Activated CD4-positive, CD25-positive, alpha-beta regulatory T cell treated with anti-CD3 and anti-CD28 coated beads, Interleukin-2, amount 50 U/mL, for 16 hours (primary cell): Measurements from ENCODE around the gene RGL1.

Experiments
- DNase-seq: peaks from one replicate; pipeline ENCODE4 v3.0.0-alpha.2; 2020; ENCODE audit warnings: low read depth, low spot score

The RGL1 gene

DNA sequence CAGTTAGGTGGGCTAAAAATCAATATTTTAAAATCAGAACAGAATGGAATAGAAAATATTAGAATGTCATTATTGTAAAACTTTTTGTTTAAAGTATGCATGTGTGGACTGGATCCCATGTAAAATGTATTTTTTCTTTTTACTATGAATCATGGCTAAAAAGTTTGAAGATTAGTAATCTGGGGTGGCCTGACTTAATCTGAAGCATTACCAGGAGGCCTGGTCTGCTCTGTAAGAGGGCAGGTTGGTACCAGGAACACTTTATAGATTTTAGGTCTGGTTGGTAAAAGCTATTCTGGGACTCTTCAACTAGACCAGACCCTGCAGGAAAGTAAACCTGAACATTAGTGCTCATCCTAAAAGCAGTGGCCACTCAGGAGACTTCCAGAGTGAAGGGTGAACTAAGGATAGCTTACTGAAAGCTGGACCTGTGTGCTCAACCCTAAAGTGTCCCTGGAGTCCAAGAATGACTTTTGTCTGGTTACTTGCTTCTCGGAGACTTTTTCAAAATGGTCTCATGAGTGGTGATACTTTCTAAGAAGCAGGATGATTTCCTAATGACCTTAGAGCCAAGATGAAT is 16.5 kb downstream of the RGL1 start:
- DNase-seq: no peak

DNA sequence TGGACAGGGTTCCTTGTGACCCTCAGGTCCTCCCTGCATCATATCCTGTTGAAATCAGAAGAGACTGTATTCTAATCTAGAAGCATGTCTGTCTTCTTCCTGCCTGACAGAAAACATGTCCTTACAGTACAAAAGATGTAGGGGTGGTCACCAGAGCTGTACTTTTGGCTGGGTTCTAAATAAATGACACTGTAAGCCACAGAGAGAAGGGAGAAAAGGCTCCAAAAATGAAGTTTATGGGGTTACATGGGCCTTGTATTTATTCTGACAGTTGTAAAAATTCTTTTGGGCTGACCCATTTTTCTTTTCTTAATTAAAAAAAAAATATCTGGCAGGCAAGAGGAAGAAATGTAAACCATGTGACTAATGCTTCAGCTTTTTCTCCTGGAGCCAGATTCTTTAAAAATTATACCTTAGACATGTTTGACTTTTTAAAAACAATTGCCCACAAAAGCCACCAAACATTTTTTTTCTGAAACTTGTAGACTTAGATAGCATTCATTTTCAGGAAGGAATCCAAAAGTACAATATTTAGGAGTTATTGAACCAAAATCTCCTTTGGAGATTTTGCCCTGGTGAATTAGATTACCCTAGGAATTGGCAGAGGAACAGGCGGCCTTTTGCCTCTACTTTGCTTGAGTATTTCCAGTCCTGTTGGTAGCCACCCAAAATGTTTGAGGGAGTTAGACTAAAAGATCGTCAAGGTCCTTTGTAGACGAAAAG is 17.1 kb downstream of the RGL1 start:
- DNase-seq: no peak

DNA sequence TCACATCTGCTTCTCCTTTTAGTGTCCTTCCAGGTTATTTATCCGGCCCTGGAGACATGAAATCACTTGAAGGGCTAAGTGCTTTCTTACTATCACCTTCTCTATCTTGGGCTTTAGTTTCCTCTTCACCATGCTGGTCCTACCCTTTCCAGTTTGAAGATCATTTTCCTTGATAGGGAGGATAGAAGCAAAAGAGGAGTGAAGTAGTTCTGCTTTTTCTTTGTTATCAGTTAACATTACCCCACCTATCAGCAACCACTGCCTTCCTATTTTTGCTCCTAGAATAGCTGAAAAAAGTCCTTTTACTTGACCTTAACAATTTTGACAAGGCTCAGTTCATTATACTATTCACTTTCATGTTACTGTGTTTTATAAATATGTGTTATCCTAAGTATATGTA is 19.4 kb downstream of the RGL1 start:
- DNase-seq: no peak

DNA sequence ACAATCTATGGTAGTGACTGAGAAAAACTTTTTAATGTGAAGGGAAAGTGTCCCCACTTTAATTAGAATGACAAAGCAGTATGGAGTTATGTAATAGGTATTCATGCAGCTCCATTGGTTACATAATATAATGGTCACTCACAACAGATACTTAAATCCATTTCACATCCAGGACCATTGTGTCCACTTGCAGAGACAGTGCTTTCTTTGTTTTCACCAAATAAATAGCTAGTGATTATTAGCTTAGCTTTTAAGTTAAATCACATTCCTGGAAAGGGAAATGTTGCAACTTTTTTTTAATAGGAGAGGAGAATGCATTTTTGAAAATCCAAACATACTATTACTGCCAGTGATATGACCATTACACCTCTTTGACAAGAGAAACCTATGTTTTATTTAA is 22.9 kb downstream of the RGL1 start:
- no peak for DNase-seq

DNA sequence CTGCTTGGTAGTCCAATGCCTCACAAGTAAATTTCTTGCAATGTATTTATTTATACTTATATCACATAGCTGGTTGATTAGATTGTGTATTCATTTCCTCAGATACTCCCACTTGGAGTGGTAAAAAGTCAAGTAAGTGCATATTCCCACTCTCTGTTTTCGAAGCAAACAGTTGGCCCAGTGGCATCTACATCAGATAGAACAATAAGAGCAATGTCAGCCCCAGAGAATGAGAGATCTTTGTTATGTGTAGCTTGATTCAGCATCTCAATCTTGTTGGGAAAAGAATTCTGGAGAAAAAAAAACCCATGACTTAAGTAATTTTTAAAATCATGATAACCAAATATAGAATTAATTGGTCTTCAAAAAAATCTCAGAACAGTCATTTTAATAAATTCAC is 25.5 kb downstream of the RGL1 start:
- DNase-seq: no peak

DNA sequence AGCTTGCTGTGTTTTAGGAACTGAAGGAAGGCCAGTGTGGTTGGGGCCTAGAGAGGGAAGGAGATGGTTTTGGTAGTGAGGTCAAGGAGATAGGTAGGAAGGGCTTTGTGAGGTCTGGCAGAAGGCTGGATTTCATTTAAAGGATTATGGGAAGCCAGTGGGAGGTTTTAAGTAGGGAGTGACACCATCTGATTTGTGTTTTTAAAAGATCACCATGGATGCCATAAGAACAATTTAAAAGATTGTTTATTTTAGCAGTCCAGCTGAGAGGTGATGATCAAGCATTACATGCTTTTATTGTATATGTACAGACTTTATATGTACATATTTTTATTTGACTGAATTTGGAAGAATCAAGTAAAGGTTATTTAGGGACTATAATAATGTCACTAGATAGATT is 26.4 kb downstream of the RGL1 start:
- no peak for DNase-seq

DNA sequence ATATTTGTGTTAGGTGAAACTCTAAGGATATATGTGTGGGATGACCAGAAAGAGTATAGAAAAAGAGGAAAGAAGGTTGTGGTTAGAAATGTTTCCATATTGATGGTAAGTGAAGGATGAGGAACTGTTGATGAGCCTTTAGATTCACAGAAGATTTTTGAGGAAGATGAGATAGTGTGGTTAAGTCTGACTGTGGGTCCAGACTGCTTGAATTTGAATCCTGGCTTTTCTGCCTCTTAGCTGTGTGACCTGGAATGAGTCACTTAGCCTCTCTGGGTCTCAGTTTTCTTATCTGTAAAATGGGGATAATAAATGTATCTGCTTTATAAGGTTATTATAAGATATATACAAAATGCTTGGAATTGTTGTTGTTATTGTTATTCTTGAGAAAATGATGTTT is 27.5 kb downstream of the RGL1 start:
- no peak for DNase-seq

DNA sequence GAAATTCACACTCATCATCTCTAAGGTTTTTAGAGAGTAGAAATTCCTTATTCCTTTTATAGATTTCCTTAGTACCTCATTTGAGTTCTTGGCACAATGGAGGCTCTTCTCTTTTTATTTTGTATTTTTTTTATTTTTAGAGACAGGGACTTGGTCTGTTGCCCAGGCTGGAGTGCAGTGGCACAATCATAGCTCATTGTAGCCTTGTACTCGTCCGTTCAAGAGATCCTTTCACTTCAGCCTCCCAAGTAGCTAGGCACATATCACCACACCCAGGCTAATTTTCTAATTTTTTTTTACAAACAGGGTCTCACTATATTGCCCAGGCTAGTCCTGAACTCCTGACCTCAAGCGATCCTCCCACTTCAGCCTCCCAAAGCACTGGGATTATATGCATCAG is 29.6 kb downstream of the RGL1 start:
- no peak for DNase-seq

DNA sequence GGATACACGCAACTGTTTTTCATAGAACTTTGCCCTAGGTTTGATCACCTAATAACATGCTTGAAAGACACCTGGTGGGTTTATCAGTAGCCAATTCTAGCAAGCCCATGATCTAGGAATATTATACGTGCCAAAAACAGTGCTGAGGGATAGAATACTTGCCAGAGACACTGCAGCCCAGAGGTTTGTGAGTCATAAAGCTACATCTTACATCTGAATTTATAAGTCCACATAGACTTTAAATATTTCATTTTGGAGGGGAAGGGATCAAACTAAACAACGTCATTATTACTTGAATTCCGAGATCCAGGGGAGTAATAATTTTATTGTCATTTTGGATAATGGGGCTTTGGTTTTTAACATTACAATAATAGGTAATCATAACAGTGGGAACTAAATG is 31.7 kb downstream of the RGL1 start:
- no peak for DNase-seq

DNA sequence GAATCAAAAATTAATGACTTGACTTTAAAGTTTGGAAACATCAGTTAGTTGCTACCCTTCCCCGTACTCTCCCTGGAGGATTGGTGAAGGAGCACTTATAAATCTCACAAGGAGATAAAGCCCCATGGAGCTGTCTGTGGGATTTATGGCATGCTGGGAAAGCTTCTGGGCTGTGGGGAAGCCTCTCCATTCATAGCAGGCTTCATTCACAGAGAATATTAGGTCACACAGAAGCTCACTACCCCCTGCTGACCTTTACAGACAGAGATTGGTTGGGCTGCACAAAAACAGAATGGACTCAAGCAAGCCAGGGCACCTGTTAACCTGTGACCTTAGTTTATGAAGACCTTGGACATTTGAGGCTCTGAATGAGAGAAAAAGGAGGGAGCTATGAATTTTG is 32.1 kb downstream of the RGL1 start:
- DNase-seq: no peak

DNA sequence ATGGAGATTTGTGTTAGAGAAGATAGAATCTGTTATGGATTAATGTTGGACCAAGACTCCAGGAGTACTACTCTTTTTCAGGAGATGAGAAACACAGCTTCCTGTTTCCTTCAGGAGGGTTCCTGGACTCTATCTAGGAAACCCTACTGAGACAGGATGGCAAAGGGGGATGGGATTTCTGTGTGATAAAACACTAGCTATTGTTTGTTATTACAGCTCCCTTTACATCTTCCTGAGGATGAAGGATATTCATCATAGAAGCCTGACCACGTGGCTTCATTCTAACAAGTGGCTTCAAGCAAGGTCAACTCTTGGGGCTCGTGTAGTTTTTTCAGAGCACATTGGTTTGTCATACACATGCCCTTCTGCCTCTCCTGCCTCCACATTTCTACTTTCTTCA is 33.3 kb downstream of the RGL1 start:
- no peak for DNase-seq

DNA sequence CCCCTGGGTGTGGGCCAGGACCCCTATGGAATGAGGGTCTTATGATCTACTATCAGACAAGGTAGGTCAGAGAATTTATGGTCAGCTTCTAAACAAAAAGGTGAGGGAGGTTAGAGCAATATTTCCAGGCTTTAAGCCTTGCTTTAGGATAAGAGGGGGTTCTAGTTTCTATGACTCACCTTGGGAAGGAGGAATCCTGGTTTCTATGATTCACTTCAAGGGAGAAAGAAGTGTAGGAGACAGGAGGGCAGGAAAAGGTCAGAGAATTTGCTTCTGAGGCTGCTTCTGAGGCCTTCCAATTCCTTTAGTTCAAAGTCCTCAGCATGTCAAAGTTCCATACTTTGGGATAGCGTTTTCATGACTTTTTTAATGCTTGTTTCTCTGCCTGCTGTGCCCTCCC is 35.2 kb downstream of the RGL1 start:
- no peak for DNase-seq

DNA sequence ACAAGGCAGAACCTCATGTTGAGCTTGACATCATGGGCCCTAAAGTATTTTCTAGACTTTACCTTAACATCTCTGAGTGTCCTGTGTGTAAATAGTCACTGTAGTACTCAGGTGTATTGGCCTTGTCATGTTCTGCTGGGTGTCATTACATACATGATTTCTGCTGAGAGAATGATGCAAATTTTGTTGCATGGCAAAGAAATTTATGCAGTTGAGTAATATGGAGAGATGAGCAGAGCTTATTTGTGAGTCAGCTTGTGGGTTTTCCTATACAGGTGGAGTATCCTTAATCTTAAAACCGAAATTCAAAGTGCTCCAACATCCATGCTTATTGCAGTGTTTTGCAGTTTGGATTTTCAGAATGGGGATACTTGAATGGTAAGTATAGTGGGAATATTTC is 36.6 kb downstream of the RGL1 start:
- no peak for DNase-seq

DNA sequence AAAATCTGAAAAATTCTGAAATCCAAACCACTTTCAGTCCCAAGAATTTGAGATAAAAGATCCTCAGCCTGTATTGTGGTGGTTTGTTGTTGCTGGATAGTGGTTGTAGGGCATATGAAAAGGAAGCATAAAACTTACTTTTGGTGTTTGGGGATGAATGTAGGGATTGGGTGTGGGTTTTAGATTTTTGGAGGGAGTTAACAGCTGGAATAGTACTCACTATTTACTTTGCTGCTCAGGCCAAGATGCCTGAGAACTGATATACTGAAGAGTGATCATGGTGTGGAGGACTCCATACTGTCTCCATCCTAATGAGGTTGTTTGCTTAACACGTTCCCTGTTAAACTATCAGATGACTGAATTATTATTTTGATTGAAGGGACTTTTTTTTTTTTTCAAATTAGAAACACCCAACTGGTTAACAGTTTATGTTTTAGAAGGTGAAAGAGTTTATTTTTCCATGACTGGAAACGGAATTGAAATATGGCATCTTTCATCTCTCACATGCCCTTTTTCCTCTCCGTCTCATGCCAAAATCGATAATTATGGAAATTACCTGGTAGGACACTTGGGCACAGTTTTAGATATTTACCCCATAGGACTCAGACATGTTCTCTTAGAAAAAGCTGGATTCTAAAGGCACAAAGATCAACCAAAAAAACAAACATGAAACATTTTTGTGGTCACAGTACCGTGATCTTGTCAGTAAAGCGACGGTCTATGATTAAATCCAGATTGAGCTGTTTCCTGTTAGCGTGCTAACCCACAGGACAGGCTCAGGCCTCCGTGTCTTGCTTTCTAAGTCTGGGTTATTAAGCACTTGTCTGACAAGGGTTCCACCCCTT is 37.3 kb downstream of the RGL1 start:
- DNase-seq: no peak

DNA sequence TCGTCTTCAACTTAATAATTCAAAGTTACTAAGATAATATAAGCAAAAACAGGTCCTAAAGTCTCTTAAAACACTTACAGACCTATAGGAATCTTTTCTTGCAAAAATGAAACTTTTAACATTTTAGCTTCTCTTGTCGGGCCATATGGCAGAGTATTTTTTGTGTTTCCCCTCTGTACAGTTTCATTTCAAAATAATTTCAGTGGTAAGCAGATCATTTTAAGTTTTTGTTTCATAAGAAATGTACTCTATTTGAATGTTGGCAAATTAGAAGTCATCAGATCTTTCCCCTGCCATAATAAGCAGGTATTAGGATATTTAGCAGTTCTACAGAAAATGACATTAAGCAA is 37.9 kb downstream of the RGL1 start:
- DNase-seq: no peak

DNA sequence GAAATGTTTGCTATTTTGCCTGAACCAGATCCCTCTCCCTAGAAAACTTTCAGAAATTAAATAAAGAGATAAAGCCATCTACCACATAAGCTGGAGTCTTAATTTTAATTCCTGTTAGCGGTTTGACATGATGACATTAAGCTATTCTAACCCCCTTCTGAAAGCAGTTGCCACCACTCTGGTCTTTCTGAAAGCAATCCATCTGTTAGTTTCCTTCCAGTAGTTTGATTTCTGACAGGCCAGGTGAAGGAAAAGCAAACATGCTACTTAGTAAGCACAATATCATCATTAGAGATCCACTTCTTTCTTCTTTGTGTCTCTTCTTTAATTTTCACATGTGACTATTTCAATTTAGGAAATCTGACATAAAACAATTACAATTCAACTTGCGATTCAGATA is 39.9 kb downstream of the RGL1 start:
- DNase-seq: no peak

DNA sequence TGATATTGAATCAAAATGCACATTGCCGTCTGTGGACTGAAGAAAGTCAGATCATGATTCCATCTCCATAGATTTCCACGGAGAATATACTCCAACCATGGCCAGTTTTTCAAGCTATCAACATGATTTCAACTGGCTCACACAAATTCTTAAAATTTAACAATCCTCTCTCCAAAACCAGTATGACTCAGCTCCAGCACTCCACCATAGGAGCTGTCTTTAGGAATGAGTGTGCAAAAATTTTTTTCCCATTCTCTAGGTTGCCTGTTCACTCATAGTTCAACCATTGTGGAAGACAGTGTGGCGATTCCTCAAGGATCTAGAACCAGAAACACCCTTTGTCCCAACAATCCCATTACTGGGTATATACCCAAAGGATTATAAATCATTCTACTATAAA is 40.8 kb downstream of the RGL1 start:
- DNase-seq: no peak

DNA sequence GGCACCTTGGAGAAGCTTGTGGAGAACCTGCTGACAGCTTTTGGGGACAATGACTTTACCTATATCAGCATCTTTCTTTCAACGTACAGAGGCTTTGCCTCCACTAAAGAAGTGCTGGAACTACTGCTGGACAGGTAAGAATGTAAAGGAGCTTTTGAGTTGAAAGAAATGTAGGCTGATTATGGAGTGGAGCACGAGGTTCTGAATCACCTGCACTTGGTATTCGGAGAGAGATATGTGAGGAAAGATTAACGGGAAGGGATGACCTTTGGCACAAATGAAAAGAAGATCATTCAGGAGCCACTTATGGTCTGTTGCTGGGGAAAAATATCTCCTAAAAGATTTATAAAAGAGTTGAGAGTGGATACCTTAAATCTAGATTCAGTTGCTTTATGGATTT is 42.7 kb downstream of the RGL1 start:
- no peak for DNase-seq

DNA sequence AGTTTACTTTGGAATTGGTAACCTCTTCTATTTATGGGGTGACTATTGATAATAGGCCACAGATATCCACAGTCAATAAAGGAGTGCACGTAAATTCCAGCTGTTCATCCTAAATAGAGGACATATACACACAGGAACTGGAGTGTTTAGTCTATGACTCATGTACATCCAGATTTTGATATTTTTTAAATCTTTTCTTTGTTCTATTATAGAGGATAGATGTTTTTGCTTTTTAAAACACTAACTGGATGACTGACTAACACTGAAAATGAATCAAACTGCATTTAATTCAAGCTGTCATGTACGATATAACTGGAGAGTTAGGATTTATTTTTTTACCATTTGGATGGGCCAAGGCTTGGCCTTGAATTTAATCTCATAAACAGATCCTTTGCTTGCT is 45.9 kb downstream of the RGL1 start:
- DNase-seq: no peak

DNA sequence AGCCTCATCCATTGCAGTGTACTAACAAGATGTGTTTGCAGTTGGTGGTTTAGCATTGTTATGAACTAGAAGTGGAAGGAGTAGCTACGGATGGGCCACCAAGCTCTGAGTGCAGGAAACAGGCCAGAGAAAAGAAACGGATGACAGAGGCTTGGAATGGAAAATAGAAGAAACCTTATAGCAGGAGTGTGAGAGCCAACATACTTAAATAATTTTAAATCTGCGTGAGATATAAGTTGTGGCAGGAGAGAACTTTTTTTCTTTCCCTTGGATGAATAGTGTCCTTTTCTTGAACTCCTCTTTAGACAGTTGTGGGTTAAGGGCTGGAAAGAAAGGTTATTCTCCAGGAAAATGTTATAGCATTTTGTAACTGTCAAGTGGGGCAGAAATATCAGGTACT is 54.2 kb downstream of the RGL1 start:
- no peak for DNase-seq

DNA sequence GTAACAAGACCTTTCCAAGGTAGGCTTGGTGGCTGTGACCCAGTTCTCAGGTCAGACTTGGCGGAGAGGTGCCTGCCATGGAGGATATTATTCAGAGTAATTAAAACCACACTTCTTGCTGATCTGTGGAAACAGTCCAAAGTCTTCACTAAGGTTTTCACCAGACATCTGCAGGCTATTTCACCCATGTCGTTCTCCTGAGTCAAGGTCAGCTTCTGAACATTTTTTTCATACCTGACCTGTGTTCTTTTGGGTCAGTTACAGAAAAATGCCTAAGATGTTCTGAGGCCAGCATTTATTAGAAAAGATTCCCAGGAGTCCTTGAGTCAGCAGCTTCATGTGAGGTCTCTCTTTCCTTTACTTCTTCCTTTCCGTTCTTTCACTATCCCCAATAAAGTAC is 54.9 kb downstream of the RGL1 start:
- DNase-seq: no peak

DNA sequence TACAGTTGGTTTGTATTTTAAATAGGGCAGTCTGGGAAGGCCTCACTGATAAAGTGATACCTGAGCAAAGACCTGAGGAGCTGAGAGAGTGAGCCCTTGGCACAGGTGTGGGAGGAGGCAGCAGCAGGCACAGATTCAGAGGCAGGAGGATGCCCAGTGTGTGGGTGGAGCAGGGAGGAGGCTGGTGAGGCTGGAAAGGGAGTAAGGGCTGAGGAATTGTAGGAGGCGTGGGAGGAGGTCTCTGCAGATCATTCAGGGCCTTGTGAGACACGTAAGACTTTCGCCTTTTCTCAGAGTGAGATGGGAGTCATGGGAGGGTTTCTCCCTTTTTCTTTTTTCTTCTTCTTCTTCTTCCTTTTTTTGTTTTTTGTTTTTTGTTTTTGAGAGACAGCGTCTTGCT is 58.0 kb downstream of the RGL1 start:
- no peak for DNase-seq

DNA sequence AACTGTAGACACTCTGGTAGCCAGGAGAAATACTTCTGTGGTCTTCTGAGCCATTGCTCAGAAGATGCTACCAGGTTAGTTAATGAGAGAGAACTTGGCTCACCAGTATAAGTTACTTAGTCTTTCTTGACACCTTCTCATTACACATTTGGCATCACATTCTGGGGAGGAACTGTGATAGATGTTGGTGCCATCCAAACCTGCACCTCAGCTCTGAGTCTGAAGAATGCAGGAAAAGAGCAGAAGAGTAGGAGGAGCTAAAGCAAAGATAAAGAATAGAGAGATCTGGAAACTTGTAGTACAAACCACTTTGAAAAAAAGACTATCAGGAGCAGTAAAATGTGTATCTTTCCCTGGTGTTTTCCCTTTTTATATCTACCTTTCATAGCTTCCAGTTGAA is 58.9 kb downstream of the RGL1 start:
- DNase-seq: no peak
